HG02973 (cell line): ENCODE data around the gene ARL9.
"Not testable (repeated sequence)": the region's sequence is repeated elsewhere in the genome, so short reads cannot be mapped to it uniquely, and the experiment has no call there.

Experiments used
- ATAC-seq: cut with Tn5 transposase; IDR thresholded peaks from one replicate; pipeline ENCODE4 v1.9.1; 2021; ENCODE audit warnings: moderate library complexity; ENCODE audit not compliant: unreplicated experiment

The ARL9 gene, protein sequence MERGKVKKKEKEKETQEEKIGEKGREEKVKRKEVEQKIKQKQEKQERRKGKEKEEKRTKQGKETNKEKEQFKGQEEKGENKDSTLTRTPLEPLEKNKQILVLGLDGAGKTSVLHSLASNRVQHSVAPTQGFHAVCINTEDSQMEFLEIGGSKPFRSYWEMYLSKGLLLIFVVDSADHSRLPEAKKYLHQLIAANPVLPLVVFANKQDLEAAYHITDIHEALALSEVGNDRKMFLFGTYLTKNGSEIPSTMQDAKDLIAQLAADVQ

DNA sequence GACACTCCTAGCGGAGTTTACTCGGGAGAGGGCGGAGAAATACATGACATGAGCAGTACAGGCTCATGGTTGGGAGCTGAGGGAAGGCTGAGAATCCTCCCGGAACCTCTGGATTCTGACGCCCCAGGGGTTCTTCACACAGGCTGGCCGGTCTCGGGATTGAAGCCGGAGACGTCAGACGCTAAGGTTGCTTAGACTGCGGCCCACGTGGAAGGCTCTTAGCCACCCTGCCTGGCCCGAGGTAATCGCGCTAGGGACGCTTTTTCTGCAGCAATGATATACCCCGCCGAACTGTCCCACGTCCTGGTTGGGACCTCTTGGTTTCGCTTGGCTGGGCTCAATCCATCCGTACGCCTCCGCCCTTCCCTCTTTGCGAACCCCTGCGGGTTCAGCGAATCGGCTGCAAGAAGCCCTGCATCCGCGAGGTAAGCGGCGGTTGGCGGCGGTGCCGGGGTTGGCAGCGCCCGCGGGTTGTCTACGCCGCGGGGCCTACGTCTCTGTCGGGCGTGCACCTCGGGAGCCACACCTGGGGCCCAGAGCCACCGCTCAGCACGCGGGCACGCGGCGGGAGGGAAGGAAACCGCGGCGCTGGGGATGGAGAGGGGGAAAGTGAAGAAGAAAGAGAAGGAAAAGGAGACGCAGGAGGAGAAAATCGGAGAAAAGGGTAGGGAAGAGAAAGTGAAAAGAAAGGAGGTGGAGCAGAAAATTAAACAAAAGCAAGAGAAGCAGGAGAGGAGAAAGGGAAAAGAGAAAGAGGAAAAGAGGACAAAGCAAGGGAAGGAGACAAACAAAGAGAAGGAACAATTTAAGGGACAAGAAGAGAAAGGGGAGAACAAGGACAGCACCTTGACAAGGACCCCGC lies at the start of gene ARL9:
ARL9 (plus strand) TSS at position 523 of the 862 bp plus-strand sequence; CDS start at position 595, 72 bp downstream.
- ATAC-seq, result no peak

DNA sequence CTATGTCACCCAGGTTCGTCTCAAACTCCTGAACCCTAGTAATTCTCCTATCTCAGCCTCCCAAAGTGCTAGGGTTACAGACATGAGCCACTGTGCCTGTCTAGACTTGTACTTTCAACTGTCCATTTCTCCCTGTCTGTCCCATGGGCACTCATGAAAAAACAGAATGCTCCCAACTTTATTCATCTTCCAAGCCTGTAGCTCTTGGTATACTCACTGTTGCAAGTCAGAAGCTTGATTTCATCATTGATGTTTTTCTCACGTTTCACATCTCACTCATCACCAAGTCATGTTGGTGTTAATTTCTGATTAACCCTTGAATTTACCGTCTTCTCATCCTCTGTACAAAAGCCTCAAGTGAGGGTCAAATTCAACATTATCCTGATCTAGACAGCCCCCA lies 45.5 kb upstream of the ARL9 start:
- no peak for ATAC-seq

DNA sequence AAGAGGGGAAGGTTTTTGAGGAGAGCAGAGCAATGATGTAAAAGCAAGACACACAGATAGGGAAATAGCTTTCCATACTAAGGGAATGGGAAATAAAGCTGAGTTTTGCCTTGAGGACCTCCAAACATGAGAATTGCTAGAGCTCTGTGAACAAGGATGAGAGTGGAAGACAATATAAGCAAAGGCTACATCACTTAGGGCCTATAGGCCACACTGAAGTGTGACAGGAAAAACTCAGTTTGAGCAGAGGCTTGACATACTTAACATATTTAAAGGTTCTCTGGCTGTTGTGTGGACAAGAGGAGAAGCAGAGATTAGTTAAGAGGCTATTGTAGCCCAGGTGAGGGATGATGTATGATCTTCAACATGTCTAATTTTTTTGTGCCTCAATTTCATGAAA lies 43.4 kb upstream of the ARL9 start:
- no peak for ATAC-seq

DNA sequence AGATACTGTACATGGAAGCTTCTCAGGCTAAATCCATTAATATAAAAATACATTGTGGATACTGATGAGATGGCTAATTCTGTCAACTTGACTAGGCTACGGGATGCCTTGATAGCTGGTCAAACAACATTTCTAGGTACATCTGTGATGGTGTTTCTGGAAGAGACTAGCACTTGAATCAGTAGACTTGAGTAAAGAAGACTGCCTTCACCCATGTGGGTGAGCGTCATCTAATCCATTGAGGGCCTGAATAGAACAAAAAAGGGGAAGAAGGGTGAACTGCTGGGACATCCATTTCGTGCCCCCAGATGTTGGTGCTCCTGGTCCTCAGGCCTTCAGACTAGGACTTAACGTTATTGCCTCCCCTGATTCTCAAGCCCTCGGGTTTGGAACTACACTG lies 41.9 kb upstream of the ARL9 start:
- no peak for ATAC-seq

DNA sequence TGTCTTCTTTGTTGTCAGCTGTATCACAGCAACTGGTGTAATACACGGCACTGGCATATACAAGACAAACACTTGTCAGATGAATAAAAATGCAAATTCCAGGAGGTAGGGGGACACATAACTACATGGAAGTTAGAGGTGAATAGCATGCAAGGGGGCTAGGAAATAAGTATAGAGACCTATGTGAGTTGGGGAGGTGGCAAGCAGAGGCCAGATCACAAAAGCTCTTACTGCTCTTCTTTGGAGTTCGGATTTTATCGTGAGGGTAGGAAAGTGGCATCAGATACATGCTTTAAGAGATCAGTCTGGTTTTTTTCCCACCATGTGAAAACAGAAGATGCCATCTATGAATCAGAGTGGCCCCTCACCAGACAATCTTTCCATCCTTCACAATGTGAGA lies 41.0 kb upstream of the ARL9 start:
- ATAC-seq, result no peak

DNA sequence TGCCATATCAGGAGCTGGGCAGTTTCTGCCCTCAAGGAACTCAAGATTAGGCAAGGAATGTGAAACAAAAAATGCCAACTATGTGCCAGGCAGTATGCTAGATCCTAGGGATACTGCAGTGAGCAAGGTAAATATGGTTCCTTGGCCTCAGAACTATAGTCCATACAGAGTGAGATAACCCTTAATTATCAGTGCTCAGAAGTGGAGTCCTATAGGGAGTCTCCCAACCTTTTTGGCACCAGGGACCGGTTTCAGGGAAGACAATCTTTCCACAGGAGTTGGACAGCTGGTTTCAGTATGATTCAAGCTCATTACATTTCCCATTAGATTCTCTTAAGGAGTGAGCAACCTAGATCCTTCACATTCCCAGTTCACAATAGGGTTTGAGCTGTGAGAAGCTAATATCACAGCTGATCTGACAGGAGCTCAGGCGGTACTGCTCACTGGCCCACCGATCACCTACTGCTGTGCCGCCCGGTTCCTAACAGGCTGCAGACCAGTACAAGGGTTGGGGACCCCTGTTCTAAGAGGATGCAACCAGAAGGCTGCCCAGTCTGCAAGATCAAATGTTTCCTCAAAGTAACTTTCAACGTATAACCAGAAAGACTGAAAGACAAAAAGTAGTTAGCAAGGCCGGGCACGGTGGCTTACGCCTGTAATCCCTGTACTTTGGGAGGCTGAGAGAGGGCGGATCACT lies 39.8 kb upstream of the ARL9 start:
- no peak for ATAC-seq

DNA sequence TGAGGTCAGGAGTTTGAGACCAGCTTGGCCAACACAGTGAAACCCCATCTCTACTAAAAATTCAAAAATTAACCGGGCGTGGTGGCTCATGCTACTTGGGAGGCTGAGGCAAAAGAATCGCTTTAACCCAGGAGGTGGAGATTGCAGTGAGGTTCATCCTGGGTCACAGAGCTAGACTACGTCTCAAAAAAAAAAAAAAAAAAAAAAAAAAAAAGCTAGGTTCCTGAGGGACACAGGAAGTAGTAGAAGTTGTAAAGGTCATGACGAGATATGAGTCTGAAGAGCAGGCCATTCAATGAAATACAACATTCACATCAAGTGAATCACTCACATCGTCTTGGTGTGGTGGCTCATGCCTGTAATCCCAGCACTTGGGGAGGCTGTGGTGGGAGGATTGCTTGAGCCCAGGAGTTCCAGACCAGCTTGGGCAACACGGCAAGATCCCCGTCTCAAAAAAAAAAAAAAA lies 39.3 kb upstream of the ARL9 start:
- not testable (repeated sequence) for ATAC-seq

DNA sequence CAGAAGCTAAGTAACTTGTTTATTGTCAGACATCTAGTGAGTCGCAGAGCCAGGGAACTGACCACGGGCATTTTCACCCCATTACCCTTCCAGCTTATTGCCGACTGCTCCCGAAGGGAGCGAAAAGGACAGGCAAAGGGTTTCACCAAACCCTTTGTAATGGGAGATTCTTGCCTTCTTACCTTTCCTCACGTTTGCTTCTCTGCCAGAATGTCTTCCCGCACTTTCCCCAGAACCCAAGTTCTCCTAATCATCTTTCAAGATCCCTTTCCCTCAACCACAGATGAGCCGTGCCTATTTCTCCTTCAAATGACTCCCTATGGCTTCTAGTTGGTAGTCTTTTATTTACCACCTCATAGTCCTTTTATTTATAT lies 38.7 kb upstream of the ARL9 start:
- ATAC-seq, result no peak

DNA sequence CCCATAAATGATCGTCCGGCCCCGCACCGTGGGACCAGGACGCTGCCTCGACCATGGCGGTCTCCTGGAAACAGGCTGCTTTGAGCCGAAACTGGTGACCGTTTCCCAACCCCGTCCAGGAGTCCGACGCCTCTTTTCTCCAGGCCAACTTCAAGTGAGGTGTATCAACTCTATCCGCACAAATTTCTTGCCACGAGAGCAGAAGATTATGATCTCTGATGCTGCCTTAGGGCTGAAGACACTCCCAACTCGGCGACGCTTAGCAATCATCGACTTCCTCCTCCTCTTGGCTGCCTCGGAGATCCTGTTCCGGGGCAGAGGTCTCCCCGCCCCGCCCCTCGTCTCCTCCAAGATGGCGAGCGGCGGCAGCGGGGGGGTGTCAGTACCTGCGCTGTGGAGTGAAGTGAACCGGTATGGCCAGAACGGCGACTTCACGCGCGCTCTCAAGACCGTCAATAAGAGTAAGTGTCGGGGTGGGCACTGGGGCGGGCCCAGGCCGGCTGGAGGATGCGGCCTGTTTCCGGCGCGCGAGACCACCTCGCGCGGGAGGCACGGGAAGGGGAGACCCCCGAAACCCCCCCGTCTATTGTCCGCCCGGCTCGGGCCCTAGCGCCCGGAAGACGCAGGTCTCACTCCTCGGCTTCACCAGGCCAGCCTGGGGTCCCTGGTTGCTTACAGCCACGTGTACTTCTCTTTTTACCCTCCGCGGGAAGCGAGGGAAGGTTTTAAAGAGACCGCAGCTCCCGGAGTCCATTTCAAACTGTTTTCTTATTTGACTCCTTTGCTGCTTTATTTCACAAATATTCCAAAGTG lies 38.1 kb upstream of the ARL9 start, which contains the start of gene SRP72:
SRP72 (plus strand) TSS at position 334 of the 813 bp plus-strand sequence; CDS start at position 353, 19 bp downstream.
- peak; percentile 96 for ATAC-seq

DNA sequence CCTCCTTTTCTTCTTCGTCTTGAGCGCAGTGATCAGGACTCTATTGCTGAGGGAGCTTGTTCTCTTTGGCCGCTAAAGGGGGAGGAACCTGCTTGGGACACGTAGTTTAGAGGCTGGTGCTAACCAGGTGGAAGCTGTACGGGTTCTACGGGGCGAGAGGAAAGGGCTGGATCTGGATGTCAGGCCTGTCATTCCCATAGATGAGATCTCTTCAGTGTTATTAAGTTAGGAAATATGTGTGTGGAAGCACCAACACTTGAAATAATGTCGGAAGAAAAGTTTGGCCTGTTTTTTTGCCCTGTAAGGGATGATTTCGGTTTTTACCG lies 37.5 kb upstream of the ARL9 start:
- ATAC-seq, result peak; percentile 38

DNA sequence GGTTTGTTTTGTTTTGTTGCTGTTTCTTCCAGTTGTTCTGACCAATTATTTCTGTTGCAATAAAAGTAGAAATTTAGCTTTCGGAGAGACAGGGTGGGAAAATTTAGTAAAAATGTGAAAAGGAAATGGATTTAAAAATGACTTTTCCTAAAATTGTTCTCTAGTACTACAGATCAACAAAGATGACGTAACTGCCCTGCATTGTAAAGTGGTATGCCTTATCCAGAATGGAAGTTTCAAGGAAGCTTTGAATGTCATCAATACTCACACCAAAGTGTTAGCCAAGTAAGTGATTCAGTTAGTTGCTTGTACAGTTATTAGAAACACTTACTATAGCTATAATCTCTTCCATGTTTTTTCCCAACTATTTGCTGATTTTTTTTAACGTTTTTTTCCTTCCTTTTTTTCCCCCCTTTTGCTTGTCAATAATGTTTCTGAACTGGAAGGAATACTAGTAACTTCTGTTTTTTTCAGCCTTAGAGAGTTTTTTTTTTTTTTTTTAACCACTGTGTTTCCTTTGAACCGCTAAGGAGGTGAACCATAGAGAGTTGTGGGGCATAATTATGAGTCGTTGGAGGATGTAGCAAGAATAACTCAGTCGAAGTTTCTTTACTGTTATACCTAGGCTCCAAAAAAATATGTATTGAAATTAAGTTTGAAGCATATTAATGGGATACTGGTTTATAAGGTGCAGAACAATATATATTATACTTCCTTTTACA lies 35.9 kb upstream of the ARL9 start:
- no peak for ATAC-seq

DNA sequence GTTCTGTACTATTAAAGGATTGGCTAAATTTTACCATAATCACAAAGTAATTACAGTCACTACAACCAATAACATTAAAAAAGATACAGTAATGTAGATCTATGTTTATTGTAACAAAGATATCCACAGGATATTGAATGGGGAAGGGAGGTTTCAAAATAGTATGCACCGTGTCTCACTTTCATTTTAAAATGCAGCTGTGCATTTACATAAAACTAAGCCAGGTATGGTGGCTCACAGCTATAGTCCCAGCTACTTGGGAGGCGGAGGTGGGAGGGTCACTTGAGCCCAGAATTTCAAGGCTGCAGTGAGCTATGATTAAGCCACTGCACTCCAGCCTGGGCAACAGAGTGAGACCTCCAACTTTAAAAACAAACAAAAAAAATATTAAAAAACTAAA lies 29.7 kb upstream of the ARL9 start:
- peak; percentile 75 for ATAC-seq

DNA sequence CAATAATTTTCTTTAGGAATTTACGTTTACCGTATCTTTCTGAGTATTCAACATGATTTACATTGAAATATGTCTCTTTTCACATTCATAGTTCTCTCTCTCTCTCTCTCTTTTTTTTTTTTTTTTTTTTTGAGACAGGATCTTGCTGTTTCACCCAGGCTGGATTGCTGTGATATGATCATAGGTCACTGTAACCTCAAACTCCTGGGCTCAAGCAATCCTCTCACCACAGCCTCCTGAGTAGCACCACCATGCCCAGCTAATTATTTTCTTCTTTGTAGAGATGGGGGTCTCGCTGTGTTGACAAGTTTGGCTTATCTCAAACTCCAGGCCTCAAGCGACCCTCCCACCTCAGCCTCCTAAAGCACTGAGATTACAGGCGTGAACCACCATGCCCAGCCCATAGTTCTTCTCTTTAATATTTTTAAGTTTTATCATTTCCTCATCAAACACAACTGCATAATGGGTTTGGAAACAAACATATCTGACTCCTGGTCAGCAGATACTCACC lies 28.3 kb upstream of the ARL9 start:
- ATAC-seq, result no peak

DNA sequence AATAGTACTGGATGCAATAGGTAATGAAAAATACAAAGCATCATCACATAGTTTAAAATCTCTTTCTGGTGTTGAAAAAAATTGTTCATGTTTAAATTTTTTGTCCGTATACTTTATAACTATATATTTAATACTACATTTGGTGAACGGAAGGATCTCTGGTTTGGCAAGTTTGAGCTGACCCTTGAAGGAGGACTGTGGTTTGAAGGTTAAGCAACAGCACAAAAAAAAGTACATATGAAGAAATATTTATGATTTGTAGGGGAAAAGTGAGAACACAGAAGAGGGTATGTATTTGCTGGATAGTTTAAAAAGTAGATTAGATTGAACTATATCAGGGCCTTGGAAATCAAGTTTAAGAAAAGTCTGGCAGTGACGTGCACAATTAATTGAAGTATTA lies 24.9 kb upstream of the ARL9 start:
- no peak for ATAC-seq

DNA sequence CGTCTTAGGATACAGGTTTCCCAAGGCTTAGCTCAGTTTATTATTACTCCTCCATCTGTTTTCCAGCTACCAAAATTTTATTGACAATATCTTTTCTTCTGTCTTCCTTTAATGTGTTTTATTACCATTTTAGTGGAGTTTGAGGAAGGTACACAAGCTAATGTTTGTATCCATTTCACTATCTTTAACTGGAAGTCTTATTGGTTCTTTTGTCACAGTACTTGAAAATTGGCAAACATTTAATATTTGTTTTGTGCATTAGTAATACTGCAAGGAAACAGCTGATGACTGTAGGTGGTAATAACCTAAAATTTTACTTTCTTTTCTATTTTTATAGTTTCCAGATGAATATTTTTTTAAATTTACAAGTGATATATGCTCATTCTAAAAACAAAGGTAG lies 9.3 kb upstream of the ARL9 start:
- ATAC-seq, result no peak

DNA sequence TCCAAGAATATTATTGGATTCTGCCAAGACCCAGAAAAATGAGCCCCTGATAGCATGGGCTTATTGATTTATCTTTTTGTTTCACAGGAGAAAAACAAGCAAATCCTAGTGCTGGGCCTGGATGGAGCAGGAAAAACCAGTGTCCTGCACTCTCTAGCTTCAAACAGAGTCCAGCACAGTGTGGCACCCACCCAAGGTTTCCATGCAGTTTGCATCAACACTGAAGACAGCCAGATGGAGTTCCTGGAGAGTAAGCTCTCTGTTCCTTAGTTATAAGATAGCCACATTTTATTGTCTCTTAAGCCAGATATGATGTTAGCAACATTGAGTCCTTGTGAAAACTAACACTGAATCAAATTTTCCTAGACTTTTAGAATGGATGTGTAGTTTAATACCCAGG lies 5.5 kb downstream of the ARL9 start:
- no peak for ATAC-seq

DNA sequence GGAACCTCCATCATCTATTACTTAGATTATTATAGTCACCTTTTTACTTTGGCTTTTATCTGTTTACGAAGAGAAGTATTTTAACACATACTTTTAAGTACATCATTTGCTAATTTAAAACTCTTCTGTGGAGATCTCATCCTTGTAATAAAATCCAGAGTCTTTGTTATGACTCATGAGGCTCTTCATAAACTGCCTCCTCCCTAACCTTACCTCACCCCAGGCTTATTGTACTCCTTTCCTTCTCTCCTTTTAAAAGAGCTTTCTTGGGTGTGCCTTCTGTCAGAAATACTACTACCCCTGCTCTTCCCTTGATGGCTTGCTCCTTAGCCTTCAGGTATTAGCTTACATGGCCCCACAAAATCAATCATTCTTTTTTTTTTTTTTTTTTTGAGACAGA lies 6.6 kb downstream of the ARL9 start:
- no peak for ATAC-seq

DNA sequence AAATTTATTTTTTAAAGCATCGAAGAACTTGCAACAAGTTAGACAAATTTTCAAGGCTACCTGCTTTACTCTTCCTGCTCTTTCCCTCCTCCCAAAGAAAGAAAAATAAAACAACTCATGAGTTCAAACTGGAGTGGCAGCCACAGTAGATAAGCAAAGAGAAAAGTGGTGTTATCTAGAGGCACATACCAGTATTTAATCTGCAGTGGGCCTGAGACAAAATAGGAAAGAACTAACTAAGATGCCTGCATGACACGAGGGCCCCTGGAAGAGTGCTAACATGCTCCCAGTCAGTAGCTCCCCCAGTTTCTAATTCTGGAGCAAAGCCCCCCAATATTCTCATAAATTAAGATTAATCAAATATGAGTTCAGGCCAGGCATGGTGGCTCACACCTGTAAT lies 7.9 kb downstream of the ARL9 start:
- ATAC-seq, result no peak

DNA sequence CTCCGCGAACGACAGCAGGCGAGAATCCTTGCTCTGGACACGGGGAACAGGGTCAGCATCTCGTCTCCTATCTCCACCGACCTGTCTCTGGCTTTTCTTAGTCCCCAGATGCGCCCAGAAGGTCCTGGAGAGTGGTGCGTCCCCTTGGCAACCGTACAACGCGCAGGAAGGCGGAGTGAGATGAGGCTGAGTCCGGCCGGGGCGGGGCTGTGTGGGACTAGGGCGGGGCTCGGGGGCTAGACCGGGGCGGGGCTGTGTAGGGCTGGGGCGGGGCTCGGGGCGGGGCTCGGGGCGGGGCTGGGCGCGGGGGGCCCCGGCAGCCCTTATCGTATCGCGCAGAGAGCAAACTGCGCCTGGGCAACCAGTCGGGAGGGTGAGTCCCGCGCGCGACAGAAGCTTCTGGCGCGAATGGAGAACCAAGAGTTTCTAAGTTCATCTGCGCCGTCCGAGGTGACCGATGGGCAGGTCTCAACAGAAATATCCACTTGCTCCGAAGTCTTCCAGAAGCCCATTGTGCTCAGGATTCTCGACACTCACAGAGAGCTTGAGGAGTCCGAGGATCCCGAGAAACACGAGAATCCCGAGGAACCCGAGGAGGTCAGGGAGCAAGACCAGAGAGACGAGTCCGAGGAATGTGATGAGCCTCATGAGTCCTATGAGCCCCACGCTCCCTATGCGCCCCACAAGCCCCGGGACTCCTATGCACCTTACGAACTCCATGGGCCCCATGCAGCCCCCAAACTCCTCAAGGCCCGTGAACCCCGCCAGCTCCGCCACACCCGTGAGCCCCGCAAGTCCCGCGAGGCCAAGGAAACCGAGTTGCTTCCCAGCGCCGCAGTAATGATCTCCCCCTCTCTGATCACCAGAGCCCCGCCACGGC lies 24.9 kb downstream of the ARL9 start:
- ATAC-seq, result peak; percentile 99
